Mammary epithelial cell (primary cell): ENCODE measurements around the gene RAPGEF4.

Experiments used
- EZH2 ChIP-seq: IDR thresholded peaks from 2 replicates; pipeline ENCODE4 v1.6.1; 2012; ENCODE audit warnings: low read length, inconsistent platforms, borderline replicate concordance
- TF ChIP-seq, protein P1 (sequence below), 2 donors: IDR thresholded peaks in 1 of 2; conservative IDR thresholded peaks in 1 of 2; 2 replicates each; pipeline ENCODE4 v1.5.1; 2011 to 2012; ENCODE audit warnings: inconsistent platforms in 2 of 2, low read length in 2 of 2, mild to moderate bottlenecking in 2 of 2, control low read depth in 1 of 2, low read depth in 1 of 2; ENCODE audit not compliant: insufficient read depth in 1 of 2; ENCODE audit errors: extremely low read depth in 1 of 2

DNA sequence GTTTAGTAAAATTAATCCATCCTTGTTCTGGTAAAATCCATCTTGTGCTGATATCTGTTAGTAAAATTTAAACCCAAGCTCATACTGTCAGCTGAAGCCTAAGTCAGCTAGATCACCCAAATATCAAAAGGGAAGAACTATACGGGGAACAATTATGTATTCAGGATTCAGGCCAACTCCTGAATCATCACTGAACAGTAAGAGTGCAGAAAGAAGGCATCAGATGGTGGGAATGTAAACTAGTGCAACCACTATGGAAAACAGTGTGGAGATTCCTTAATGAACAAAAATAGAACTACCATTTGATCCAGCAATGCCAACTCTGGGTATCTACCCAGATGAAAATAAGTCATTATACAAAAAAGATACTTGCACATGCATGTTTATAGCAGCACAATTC lies 81.8 kb downstream of the RAPGEF4 start:
- TF ChIP-seq, protein P1, sequence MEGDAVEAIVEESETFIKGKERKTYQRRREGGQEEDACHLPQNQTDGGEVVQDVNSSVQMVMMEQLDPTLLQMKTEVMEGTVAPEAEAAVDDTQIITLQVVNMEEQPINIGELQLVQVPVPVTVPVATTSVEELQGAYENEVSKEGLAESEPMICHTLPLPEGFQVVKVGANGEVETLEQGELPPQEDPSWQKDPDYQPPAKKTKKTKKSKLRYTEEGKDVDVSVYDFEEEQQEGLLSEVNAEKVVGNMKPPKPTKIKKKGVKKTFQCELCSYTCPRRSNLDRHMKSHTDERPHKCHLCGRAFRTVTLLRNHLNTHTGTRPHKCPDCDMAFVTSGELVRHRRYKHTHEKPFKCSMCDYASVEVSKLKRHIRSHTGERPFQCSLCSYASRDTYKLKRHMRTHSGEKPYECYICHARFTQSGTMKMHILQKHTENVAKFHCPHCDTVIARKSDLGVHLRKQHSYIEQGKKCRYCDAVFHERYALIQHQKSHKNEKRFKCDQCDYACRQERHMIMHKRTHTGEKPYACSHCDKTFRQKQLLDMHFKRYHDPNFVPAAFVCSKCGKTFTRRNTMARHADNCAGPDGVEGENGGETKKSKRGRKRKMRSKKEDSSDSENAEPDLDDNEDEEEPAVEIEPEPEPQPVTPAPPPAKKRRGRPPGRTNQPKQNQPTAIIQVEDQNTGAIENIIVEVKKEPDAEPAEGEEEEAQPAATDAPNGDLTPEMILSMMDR (conservative IDR thresholded peaks at IDR 0.05 in 1 of 2, IDR thresholded peaks at IDR 0.05 in 1 of 2; ENCODE audit: extremely low read depth in 1 of 2, insufficient read depth in 1 of 2, low read depth in 1 of 2, low read length in 2 of 2) = no peak
- TF ChIP-seq EZH2 = no peak
